ENCODE measurements around the gene COL21A1.

The COL21A1 gene

DNA sequence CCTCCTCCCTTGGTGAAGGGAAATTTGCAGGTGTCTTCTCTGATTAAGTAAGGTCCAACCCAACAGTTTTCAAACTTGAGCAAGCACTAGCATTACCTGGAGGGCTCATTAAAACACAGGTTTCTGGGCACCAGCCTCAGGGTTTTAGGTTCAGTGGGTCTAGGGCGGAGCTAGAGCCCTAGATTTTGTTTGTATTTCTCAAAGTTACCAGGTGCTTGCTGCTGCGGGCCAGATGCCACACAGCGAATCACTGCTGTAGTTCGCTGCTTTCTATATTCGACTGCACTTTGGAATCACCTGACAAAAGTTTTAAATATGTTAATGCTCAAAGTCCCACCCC lies 869 bp downstream of the COL21A1 start:
- H3K4me3 ChIP-seq (ENCODE audit: control insufficient read depth, low read depth, low read length), result no peak overlapping the region
- no peak for DNase-seq (ENCODE audit: low read depth)
- TF ChIP-seq, protein P1, sequence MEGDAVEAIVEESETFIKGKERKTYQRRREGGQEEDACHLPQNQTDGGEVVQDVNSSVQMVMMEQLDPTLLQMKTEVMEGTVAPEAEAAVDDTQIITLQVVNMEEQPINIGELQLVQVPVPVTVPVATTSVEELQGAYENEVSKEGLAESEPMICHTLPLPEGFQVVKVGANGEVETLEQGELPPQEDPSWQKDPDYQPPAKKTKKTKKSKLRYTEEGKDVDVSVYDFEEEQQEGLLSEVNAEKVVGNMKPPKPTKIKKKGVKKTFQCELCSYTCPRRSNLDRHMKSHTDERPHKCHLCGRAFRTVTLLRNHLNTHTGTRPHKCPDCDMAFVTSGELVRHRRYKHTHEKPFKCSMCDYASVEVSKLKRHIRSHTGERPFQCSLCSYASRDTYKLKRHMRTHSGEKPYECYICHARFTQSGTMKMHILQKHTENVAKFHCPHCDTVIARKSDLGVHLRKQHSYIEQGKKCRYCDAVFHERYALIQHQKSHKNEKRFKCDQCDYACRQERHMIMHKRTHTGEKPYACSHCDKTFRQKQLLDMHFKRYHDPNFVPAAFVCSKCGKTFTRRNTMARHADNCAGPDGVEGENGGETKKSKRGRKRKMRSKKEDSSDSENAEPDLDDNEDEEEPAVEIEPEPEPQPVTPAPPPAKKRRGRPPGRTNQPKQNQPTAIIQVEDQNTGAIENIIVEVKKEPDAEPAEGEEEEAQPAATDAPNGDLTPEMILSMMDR (IDR thresholded peaks at IDR 0.05; ENCODE audit: control insufficient read depth, insufficient read depth, low read depth, low read length, missing control alignments), result no peak

DNA sequence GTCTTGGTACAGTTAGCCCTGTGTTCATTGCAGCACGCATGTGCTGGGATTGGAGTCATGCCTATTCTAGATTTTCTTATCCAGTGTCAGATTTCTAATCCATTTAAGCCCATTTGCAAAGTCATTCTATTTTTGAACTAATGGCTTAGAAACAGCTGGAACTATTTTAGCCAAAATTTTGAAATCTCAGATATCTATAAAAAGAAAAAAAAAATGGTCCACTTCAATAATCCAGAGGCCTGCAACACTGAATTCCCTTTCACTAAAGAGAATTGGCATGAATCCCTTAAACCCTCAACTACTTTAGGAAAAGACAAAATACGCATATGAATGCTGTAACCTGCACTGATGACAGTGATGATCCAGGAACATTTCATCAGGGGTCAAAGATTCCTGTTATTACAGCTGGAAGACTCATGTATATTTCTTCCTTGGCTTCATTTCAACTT lies 1.5 kb downstream of the COL21A1 start:
- peak; percentile 59 for DNase-seq (ENCODE audit: low read depth)
- no peak overlapping the region for H3K4me3 ChIP-seq (ENCODE audit: control insufficient read depth, low read depth, low read length)
- TF ChIP-seq, protein P1 (IDR thresholded peaks at IDR 0.05; ENCODE audit: control insufficient read depth, insufficient read depth, low read depth, low read length, missing control alignments), result no peak

DNA sequence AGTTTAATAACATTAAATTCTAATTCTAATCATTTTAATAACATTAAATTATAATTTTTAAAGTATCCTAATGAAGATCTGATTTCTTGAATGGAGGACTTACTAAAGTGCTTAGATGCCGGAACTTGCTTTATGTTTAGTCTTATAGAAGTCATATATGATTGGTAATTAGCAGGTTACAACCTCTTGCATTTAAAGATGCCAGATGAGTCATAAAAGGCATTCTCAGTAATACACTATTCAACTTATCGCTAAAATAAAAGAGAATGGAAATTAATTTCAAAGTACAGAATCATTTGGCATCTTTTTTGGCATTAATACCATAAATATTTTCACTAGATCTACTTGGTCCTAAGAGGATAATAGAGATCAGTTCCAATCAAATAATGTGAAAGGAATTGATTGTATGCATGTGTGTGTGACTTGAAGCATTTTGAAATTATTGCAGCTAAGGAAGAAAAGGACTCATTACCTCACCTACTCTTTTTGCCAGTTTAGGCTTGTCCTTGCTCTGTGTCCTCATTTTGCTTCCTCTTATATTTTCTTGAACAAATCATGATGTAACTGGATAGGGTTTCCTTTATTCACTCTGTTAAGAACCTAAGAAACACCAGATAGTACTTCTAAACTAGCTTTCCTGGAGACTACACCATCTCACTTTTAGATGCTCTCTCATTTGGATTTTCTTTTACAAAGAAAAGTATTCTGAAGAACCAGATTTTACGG lies 2.7 kb downstream of the COL21A1 start:
- TF ChIP-seq, protein P1 (IDR thresholded peaks at IDR 0.05; ENCODE audit: control insufficient read depth, insufficient read depth, low read depth, low read length, missing control alignments), result no peak
- no peak overlapping the region for H3K4me3 ChIP-seq (ENCODE audit: control insufficient read depth, low read depth, low read length)
- no peak for DNase-seq (ENCODE audit: low read depth)

DNA sequence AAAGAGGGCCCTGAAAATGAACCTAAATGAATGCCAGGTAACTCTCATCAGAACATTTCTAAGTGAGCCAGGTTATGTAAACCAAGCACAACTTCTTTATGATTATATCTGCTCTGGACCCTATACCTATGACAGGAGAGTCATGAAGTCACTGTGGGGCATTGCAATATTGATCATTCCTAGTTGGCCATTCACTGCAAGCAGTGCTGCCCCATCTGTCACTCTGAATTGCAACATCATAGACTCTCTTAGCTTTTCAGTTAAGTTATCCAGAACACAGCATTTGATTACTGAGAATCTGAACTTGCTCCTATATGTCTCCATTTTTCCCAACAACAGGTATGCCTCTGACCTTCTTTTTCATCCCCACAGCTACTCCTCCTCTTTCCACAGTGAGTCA lies 3.3 kb downstream of the COL21A1 start:
- TF ChIP-seq, protein P1 (IDR thresholded peaks at IDR 0.05; ENCODE audit: control insufficient read depth, insufficient read depth, low read depth, low read length, missing control alignments), result no peak
- no peak overlapping the region for H3K4me3 ChIP-seq (ENCODE audit: control insufficient read depth, low read depth, low read length)
- DNase-seq (ENCODE audit: low read depth), result no peak

DNA sequence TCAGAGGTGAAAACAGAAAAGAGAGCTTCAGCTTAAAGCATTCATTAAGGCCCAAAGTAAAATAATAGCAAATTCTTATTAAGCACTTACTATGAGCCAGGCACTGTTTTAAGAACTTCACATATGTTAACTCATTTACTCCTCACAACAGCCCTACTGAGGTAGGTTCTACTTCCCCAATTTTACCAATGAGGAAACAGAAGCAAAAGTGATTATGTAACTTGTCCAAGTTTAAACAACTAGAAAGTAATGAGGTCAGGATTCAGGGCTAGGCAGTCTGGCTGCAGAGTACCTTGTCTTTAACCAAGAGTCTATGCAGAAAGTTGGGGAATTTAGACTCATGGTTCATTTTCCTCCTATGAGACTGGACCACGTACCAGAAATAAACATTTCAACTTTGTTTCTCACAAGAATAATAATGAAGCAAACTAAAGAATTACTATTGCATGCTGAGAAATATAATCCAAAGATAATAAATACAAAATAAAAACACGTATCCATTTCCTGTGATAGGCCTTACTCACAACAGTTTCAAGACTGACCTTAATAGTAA lies 3.8 kb downstream of the COL21A1 start:
- DNase-seq (ENCODE audit: low read depth), result no peak
- no peak overlapping the region for H3K4me3 ChIP-seq (ENCODE audit: control insufficient read depth, low read depth, low read length)
- TF ChIP-seq, protein P1 (IDR thresholded peaks at IDR 0.05; ENCODE audit: control insufficient read depth, insufficient read depth, low read depth, low read length, missing control alignments), result no peak

DNA sequence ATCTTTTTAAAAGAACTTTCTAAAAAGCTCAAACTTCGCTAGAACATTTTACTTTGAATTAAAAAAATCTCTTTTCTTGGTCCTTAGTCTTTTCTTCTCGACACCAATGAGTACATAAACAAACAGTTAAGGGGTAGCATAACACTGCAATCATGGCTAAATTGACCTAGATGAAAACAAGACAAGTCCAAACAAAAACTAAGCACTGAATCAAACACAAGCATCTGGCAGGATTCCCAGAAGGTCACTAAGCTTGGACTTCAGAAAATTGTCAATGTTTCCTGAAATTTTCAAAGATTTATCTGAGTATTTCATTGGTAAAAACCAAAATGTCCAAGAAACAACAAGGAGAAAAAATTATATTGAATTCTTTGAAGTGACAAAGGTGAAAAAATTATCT lies 5.0 kb downstream of the COL21A1 start:
- DNase-seq (ENCODE audit: low read depth), result no peak
- TF ChIP-seq, protein P1 (IDR thresholded peaks at IDR 0.05; ENCODE audit: control insufficient read depth, insufficient read depth, low read depth, low read length, missing control alignments), result no peak
- H3K4me3 ChIP-seq (ENCODE audit: control insufficient read depth, low read depth, low read length), result no peak overlapping the region

All from AG09309 (cell line).